CD14-positive monocyte (primary cell): ENCODE results near the gene KLF13. TPM values are rescaled to one million over a fixed set of nuclear protein-coding genes. Genes with fewer than 3 reads are reported as not detected.

ENCODE experiments used
- DNase-seq, 3 donors: peaks; one replicate each; pipeline ENCODE4 v3.0.0-alpha.2; 2011 to 2022
- H2AFZ ChIP-seq: 2 replicates; pipeline ENCODE4 v1.6.0; 2012; ENCODE audit warnings: mild to moderate bottlenecking, low read depth, low read length, inconsistent platforms; ENCODE audit not compliant: insufficient read depth, poor library complexity, severe bottlenecking
- H3K27ac ChIP-seq, 2 donors: 1 replicate in 1 of 2; 2 replicates in 1 of 2; pipeline ENCODE4 v1.5.1; 2012 to 2013; ENCODE audit warnings: low read length in 2 of 2, control low read depth in 1 of 2, inconsistent platforms in 1 of 2, low read depth in 1 of 2, mild to moderate bottlenecking in 1 of 2
- H3K27me3 ChIP-seq, 2 donors: one replicate each; pipeline versions ENCODE4 v1.6.0 to v1.6.1; 2011 to 2013; ENCODE audit warnings: low read length in 2 of 2; ENCODE audit not compliant: control insufficient read depth in 2 of 2, insufficient read depth in 2 of 2
- H3K36me3 ChIP-seq, 2 donors: replicated peaks in 1 of 2; 1 replicate in 1 of 2; 2 replicates in 1 of 2; pipeline versions ENCODE4 v1.5.1 to v1.6.1; 2012 to 2013; ENCODE audit warnings: low read length in 2 of 2, control low read depth in 1 of 2, inconsistent platforms in 1 of 2, mild to moderate bottlenecking in 1 of 2; ENCODE audit not compliant: insufficient read depth in 2 of 2, control insufficient read depth in 1 of 2
- H3K4me1 ChIP-seq, 2 donors: 1 replicate in 1 of 2; 2 replicates in 1 of 2; pipeline versions ENCODE4 v1.5.1 to v1.6.1; 2012 to 2013; ENCODE audit warnings: low read length in 2 of 2, control low read depth in 1 of 2, inconsistent platforms in 1 of 2, mild to moderate bottlenecking in 1 of 2, moderate library complexity in 1 of 2; ENCODE audit not compliant: insufficient read depth in 2 of 2, control insufficient read depth in 1 of 2
- H3K4me2 ChIP-seq: replicated peaks from 2 replicates; pipeline ENCODE3; 2012; ENCODE audit warnings: low read length, moderate library complexity, mild to moderate bottlenecking; ENCODE audit not compliant: poor library complexity, severe bottlenecking; ENCODE audit errors: extremely low read depth
- H3K4me3 ChIP-seq, 3 experiments: fragments of 200-600 bp in 1 of 3; sonication (generic) in 1 of 3; replicated peaks in 1 of 3; 1 replicate in 2 of 3; 2 replicates in 1 of 3; pipeline ENCODE4 v1.5.1; 2011 to 2013; ENCODE audit warnings: low read length in 3 of 3, mild to moderate bottlenecking in 3 of 3, control low read depth in 2 of 3, low read depth in 2 of 3, inconsistent platforms in 1 of 3, moderate library complexity in 1 of 3
- H3K79me2 ChIP-seq: 2 replicates; pipeline ENCODE4 v1.6.0; 2012; ENCODE audit warnings: mild to moderate bottlenecking, control low read depth, inconsistent platforms, low read length, moderate library complexity; ENCODE audit not compliant: insufficient read depth
- H3K9ac ChIP-seq: 2 replicates; pipeline ENCODE4 v1.6.0; 2017; ENCODE audit warnings: low read length, mild to moderate bottlenecking; ENCODE audit not compliant: insufficient read depth, poor library complexity, severe bottlenecking
- H3K9me3 ChIP-seq, 2 donors: replicated peaks in 1 of 2; 1 replicate in 1 of 2; 2 replicates in 1 of 2; pipeline versions ENCODE4 v1.5.1 to v1.6.1; 2012 to 2013; ENCODE audit warnings: low read length in 2 of 2, control low read depth in 1 of 2; ENCODE audit not compliant: control insufficient read depth in 1 of 2, insufficient read depth in 1 of 2
- H4K20me1 ChIP-seq: 2 replicates; pipeline ENCODE4 v1.6.0; 2012; ENCODE audit warnings: mild to moderate bottlenecking, low read length, control low read depth, moderate library complexity; ENCODE audit not compliant: insufficient read depth
- H3K27ac Mint-ChIP-seq, 7 donors: one replicate each; pipeline ENCODE4 v1.8.0; 2020; ENCODE audit warnings: mild to moderate bottlenecking in 7 of 7, mixed read lengths in 7 of 7, moderate library complexity in 6 of 7, inconsistent platforms in 2 of 7
- H3K27me3 Mint-ChIP-seq, 3 donors: one replicate each; pipeline ENCODE4 v1.8.0; 2021 to 2022; ENCODE audit warnings: low read depth in 3 of 3, mild to moderate bottlenecking in 3 of 3, mixed read lengths in 3 of 3, moderate library complexity in 3 of 3, inconsistent platforms in 1 of 3
- H3K36me3 Mint-ChIP-seq, 2 donors: one replicate each; pipeline ENCODE4 v1.8.0; 2020; ENCODE audit warnings: mixed read lengths in 2 of 2, inconsistent platforms in 1 of 2, mild to moderate bottlenecking in 1 of 2
- H3K4me1 Mint-ChIP-seq: one replicate; pipeline ENCODE4 v1.8.0; 2020; ENCODE audit warnings: mild to moderate bottlenecking, mixed read lengths
- H3K4me3 Mint-ChIP-seq, 2 donors: one replicate each; pipeline ENCODE4 v1.8.0; 2020; ENCODE audit warnings: mild to moderate bottlenecking in 2 of 2, mixed read lengths in 2 of 2, moderate library complexity in 1 of 2
- H3K9me3 Mint-ChIP-seq, 7 donors: one replicate each; pipeline ENCODE4 v1.8.0; 2020 to 2022; ENCODE audit warnings: mixed read lengths in 7 of 7, mild to moderate bottlenecking in 6 of 7, moderate library complexity in 6 of 7, inconsistent platforms in 2 of 7
- CTCF ChIP-seq: fragments of 200-600 bp; IDR thresholded peaks from one replicate; pipeline ENCODE4 v1.8.0; 2022; ENCODE audit warnings: antibody characterized with exemption, mild to moderate bottlenecking
- WGBS: methylation state at CpG from one replicate; pipeline ENCODE4 v1.1.5; 2013; ENCODE audit warnings: missing lambda C conversion rate; ENCODE audit not compliant: insufficient coverage; 5-methylcytosine and 5-hydroxymethylcytosine counted together
- intact Hi-C, 2 donors: fragments of 100-400 bp; cut with micrococcal nuclease; formaldehyde crosslinking; loops; one replicate each; pipeline versions ENCODE4 v1.15.0 to v1.15.1; 2023
- polyA plus RNA-seq, 3 donors: library from polyadenylated mRNA; depleted of rRNA in 1 of 3; unstranded in 2 of 3; stranded (reverse) in 1 of 3; fragments of 300-500 nt in 2 of 3; fragments of >200 nt in 1 of 3; fragmentation: Illumina TruSeq in 2 of 3; gene quantifications; 1 replicate in 2 of 3; 2 replicates in 1 of 3; pipeline ENCODE4 v1.2.3, GENCODE V29; 2012 to 2021

KLF13 gene
- polyA plus RNA-seq, 3 donors = 22.5 to 121 (median 28.0) TPM

- Histone ChIP-seq H3K4me3 (no peak overlapping the region), H3K36me3 (no peaks in the 10 kb centered on the region), H3K4me2 (no peak overlapping the region), H4K20me1 (peaks cover 7% of the 10 kb centered on the region), H3K79me2 (no peaks in the 10 kb centered on the region), H3K27me3 (peaks cover 11 to 35% of the 10 kb centered on the region in 2 donors), H3K27ac (no peak overlapping the region), H3K9ac (no peak overlapping the region), H3K9me3 (peaks cover 0 to 3% of the 10 kb centered on the region in 2 donors), H2AFZ (no peak overlapping the region), H3K4me1 (peaks cover 11 to 18% of the 10 kb centered on the region in 2 donors)
- Mint-ChIP-seq H3K27ac (peak overlapping the region in 1 of 7 donors; percentile 26), H3K4me3 (peak overlapping the region in 1 of 2 donors; percentile 54), H3K36me3 (peaks cover 0 to 11% of the 10 kb centered on the region in 2 donors), H3K27me3 (peaks cover 33 to 61% (median 54%) of the 10 kb centered on the region in 3 donors), H3K9me3 (peaks cover 0 to 13% (median 6%) of the 10 kb centered on the region in 7 donors), H3K4me1 (peaks cover 22% of the 10 kb centered on the region)
- intact Hi-C loops = loop anchor here (5.0 to 10.0 kb wide), 3 partner anchors 39 to 94 kb away; no protein-coding TSS in a partner anchor
- TF ChIP-seq CTCF = no peak
- no CpG with 5 or more reads among the region's 6 CpGs for WGBS
- DNase-seq = no peak
Observed at GRCh38 chr15:31390777-31391486, 64.3 kb downstream of the KLF13 start.

- TF ChIP-seq CTCF = no peak
- peaks cover 11 to 35% of the 10 kb centered on the region in 2 donors for H3K27me3 ChIP-seq
- peaks cover 0 to 13% (median 6%) of the 10 kb centered on the region in 7 donors for H3K9me3 Mint-ChIP-seq
- peaks cover 7% of the 10 kb centered on the region for H4K20me1 ChIP-seq
- H3K27ac Mint-ChIP-seq = peak overlapping the region in 5 of 7 donors; percentile 50 to 80 (median 55)
- peaks cover 17 to 24% of the 10 kb centered on the region in 2 donors for H3K4me1 ChIP-seq
- peaks cover 0 to 3% of the 10 kb centered on the region in 2 donors for H3K9me3 ChIP-seq
- peak overlapping the region; percentile 66 for H3K9ac ChIP-seq
- peak; percentile 84 to 88 (median 88) for DNase-seq
- H3K36me3 ChIP-seq = no peaks in the 10 kb centered on the region
- H3K4me3 ChIP-seq = peak overlapping the region; percentile 37 to 77 (median 47)
- H3K4me1 Mint-ChIP-seq = peaks cover 26% of the 10 kb centered on the region
- H3K27ac ChIP-seq = peak overlapping the region in 1 of 2 donors; percentile 41
- WGBS = under 1% methylated on average over 85 of the region's 86 CpGs
- peak overlapping the region; percentile 73 for H2AFZ ChIP-seq
- peak overlapping the region; percentile 84 for H3K4me2 ChIP-seq
- H3K79me2 ChIP-seq = no peaks in the 10 kb centered on the region
- peaks cover 0 to 11% of the 10 kb centered on the region in 2 donors for H3K36me3 Mint-ChIP-seq
- intact Hi-C loops = loop anchor here (5.0 to 10.0 kb wide), 3 partner anchors 40 to 93 kb away; no protein-coding TSS in a partner anchor
- H3K4me3 Mint-ChIP-seq = peak overlapping the region; percentile 83 to 93
- H3K27me3 Mint-ChIP-seq = peaks cover 33 to 59% (median 52%) of the 10 kb centered on the region in 3 donors
Observed at GRCh38 chr15:31391687-31392671, 65.3 kb downstream of the KLF13 start.
